IMR-90 (cell line): ENCODE results near the gene GOLGA3. TPM values are rescaled to one million over a fixed set of nuclear protein-coding genes. Genes with fewer than 3 reads are reported as not detected.

Source experiments
- ATAC-seq: fragments of 200-7000 bp; cut with Tn5 transposase; 2 replicates; pipeline ENCODE4 v1.9.1; 2020; ENCODE audit warnings: low read depth, mild to moderate bottlenecking, moderate library complexity
- BruUV-seq: library from RNA; stranded (reverse); fragments of 400-500 nt; replicated peaks from 2 replicates; lab custom pipeline; 2021; lab: Mats Ljungman, UMichigan
- CTCF ChIA-PET: fragments of 300-600 bp; formaldehyde crosslinking; extraction: SDS; loops from one replicate; lab custom pipeline; 2021; ENCODE audit warnings: antibody characterized with exemption; lab: Yijun Ruan, JAX
- POLR2A ChIA-PET: fragments of 300-600 bp; sonication (Branson Sonifier 250); formaldehyde crosslinking; loops from one replicate; lab custom pipeline; 2022; ENCODE audit warnings: antibody characterized with exemption; ENCODE audit not compliant: unreplicated experiment; lab: Charles Lee
- DNase-seq: peaks from one replicate; pipeline ENCODE4 v3.0.0; 2013
- H2AFZ ChIP-seq: replicated peaks from 2 replicates; pipeline ENCODE3; 2013; ENCODE audit warnings: low read length, mild to moderate bottlenecking; ENCODE audit not compliant: poor library complexity
- H2AK5ac ChIP-seq: 2 replicates; pipeline ENCODE4 v1.6.1; 2013; ENCODE audit warnings: low read depth, low read length, inconsistent platforms
- H2AK9ac ChIP-seq: replicated peaks from 2 replicates; pipeline ENCODE3; 2013; ENCODE audit warnings: mild to moderate bottlenecking, low read depth, low read length, moderate library complexity; ENCODE audit not compliant: poor library complexity
- H2BK120ac ChIP-seq: 2 replicates; pipeline ENCODE4 v1.6.1; 2013; ENCODE audit warnings: low read depth, low read length, inconsistent platforms
- H2BK15ac ChIP-seq: 3 replicates; pipeline ENCODE4 v1.6.1; 2013; ENCODE audit warnings: low read depth, low read length, inconsistent platforms
- H2BK20ac ChIP-seq: 2 replicates; pipeline ENCODE4 v1.6.1; 2013; ENCODE audit warnings: low read depth, mild to moderate bottlenecking, inconsistent platforms, low read length, moderate library complexity
- H2BK5ac ChIP-seq: 2 replicates; pipeline ENCODE4 v1.6.1; 2013; ENCODE audit warnings: mild to moderate bottlenecking, low read depth, low read length, inconsistent platforms; ENCODE audit not compliant: poor library complexity, severe bottlenecking
- H3K14ac ChIP-seq: replicated peaks from 2 replicates; pipeline ENCODE4 v1.6.1; 2013; ENCODE audit warnings: low read depth, low read length, inconsistent platforms
- H3K18ac ChIP-seq: 2 replicates; pipeline ENCODE4 v1.6.1; 2013; ENCODE audit warnings: low read depth, low read length, control low read depth
- H3K23ac ChIP-seq: 2 replicates; pipeline ENCODE4 v1.6.1; 2013; ENCODE audit warnings: low read depth, low read length, inconsistent platforms
- H3K27ac ChIP-seq: 2 replicates; pipeline ENCODE4 v1.5.1; 2013; ENCODE audit warnings: mild to moderate bottlenecking, control low read depth, low read length; ENCODE audit not compliant: insufficient read depth
- H3K27me3 ChIP-seq: 2 replicates; pipeline ENCODE4 v1.6.1; 2013; ENCODE audit warnings: low read length; ENCODE audit not compliant: control insufficient read depth, insufficient read depth
- H3K36me3 ChIP-seq: 2 replicates; pipeline ENCODE4 v1.6.1; 2013; ENCODE audit warnings: low read length, mixed read lengths; ENCODE audit not compliant: control insufficient read depth, insufficient read depth
- H3K4ac ChIP-seq: 2 replicates; pipeline ENCODE4 v1.6.1; 2013; ENCODE audit warnings: low read depth, low read length, inconsistent platforms
- H3K4me1 ChIP-seq: 2 replicates; pipeline ENCODE4 v1.6.1; 2013; ENCODE audit warnings: low read length, mixed read lengths; ENCODE audit not compliant: control insufficient read depth, insufficient read depth
- H3K4me2 ChIP-seq: 2 replicates; pipeline ENCODE4 v1.6.1; 2013; ENCODE audit warnings: low read depth, mild to moderate bottlenecking, control low read depth, low read length, moderate library complexity
- H3K4me3 ChIP-seq: 2 replicates; pipeline ENCODE4 v1.5.1; 2013; ENCODE audit warnings: low read depth, mild to moderate bottlenecking, control low read depth, low read length, moderate library complexity; ENCODE audit not compliant: insufficient read depth
- H3K56ac ChIP-seq: 2 replicates; pipeline ENCODE4 v1.6.1; 2013; ENCODE audit warnings: low read length, inconsistent platforms; ENCODE audit not compliant: insufficient read depth; ENCODE audit errors: extremely low read depth
- H3K79me1 ChIP-seq, 2 experiments: 2 replicates each; pipeline ENCODE4 v1.6.1; 2013; ENCODE audit warnings: low read length in 2 of 2, inconsistent platforms in 1 of 2, low read depth in 1 of 2
- H3K9ac ChIP-seq: 2 replicates; pipeline ENCODE4 v1.6.1; 2013; ENCODE audit warnings: low read depth, low read length, control low read depth
- H3K9me1 ChIP-seq: 2 replicates; pipeline ENCODE4 v1.6.1; 2013; ENCODE audit warnings: low read length, inconsistent platforms; ENCODE audit not compliant: insufficient read depth
- H3K9me3 ChIP-seq: 2 replicates; pipeline ENCODE4 v1.6.1; 2013; ENCODE audit warnings: low read length; ENCODE audit not compliant: control insufficient read depth, insufficient read depth
- H4K20me1 ChIP-seq: 2 replicates; pipeline ENCODE4 v1.6.1; 2013; ENCODE audit warnings: low read length, inconsistent platforms; ENCODE audit not compliant: insufficient read depth
- H4K5ac ChIP-seq: 2 replicates; pipeline ENCODE4 v1.6.1; 2013; ENCODE audit warnings: mild to moderate bottlenecking, low read depth, low read length, control low read depth
- H4K8ac ChIP-seq, 2 experiments: 2 replicates each; pipeline ENCODE4 v1.6.1; 2013; ENCODE audit warnings: low read depth in 2 of 2, low read length in 2 of 2, control low read depth in 1 of 2, inconsistent platforms in 1 of 2
- H4K91ac ChIP-seq: 2 replicates; pipeline ENCODE4 v1.6.1; 2013; ENCODE audit warnings: low read depth, low read length, inconsistent platforms; ENCODE audit not compliant: insufficient read depth
- BHLHE40 ChIP-seq: fragments of 150-350 bp; IDR thresholded peaks from 2 replicates; pipeline ENCODE4 v1.6.1; 2016; ENCODE audit warnings: mild to moderate bottlenecking, low read depth, low read length
- CEBPB ChIP-seq: IDR thresholded peaks from 2 replicates; pipeline ENCODE4 v1.6.1; 2012; ENCODE audit warnings: low read depth, low read length, improper control_type of control experiment
- CHD1 ChIP-seq: IDR thresholded peaks from 2 replicates; pipeline ENCODE4 v1.6.1; 2012; ENCODE audit warnings: low read depth, low read length, improper control_type of control experiment
- MAFK ChIP-seq: IDR thresholded peaks from 2 replicates; pipeline ENCODE4 v1.6.1; 2012; ENCODE audit warnings: low read depth, low read length, improper control_type of control experiment
- MXI1 ChIP-seq: IDR thresholded peaks from 2 replicates; pipeline ENCODE4 v1.6.1; 2012; ENCODE audit warnings: low read depth, mild to moderate bottlenecking, low read length, moderate library complexity, borderline replicate concordance
- RCOR1 ChIP-seq: IDR thresholded peaks from 2 replicates; pipeline ENCODE4 v1.6.1; 2012; ENCODE audit warnings: mild to moderate bottlenecking, low read length, improper control_type of control experiment; ENCODE audit not compliant: insufficient replicate concordance
- SMC3 ChIP-seq: fragments of 150-350 bp; IDR thresholded peaks from 2 replicates; pipeline ENCODE4 v1.6.1; 2016; ENCODE audit warnings: low read depth, mild to moderate bottlenecking, antibody characterized with exemption, low read length, moderate library complexity
- WGBS, 2 experiments: methylation state at CpG; one replicate each; pipeline versions ENCODE4 v1.1.5 to v1.1.7; 2013; ENCODE audit warnings: missing lambda C conversion rate in 2 of 2; ENCODE audit not compliant: insufficient read length in 1 of 2; ENCODE audit errors: extremely low coverage in 2 of 2; 5-methylcytosine and 5-hydroxymethylcytosine counted together
- dilution Hi-C: fragments of 300-500 bp; cut with HindIII; formaldehyde crosslinking; loops from one replicate; pipeline ENCODE4 v1.14.3; 2018; ENCODE audit warnings: low sequenced_read_pairs; ENCODE audit not compliant: unreplicated experiment
- in situ Hi-C: fragments of 300-500 bp; cut with MboI; formaldehyde crosslinking; loops from 3 replicates; pipeline ENCODE4 v1.14.3; 2019; ENCODE audit warnings: low sequenced_read_pairs, inconsistent platforms, mixed read lengths
- intact Hi-C: fragments of 100-400 bp; cut with micrococcal nuclease; formaldehyde crosslinking; loops from 2 replicates; pipeline ENCODE4 v1.10.0; 2022
- polyA plus RNA-seq, 3 experiments: library from polyadenylated mRNA; depleted of rRNA; stranded (reverse); fragments of >200 nt; gene quantifications; 2 replicates each; pipeline ENCODE4 v1.2.3, GENCODE V29; 2012; ENCODE audit warnings: low replicate concordance in 1 of 3
- total RNA-seq: library from RNA; depleted of rRNA; stranded (reverse); fragments of >200 nt; gene quantifications from 2 replicates; pipeline ENCODE4 v1.2.3, GENCODE V29; 2012

The GOLGA3 gene
- total and polyA plus RNA-seq, 2 of the 4 experiments (the other 2 are of a cell fraction): 39.6 to 99.8 TPM

- dilution Hi-C loops (no loop called here), intact Hi-C loops (no loop called here), in situ Hi-C loops (no loop called here)
- H3K4me2 ChIP-seq: no peak overlapping the region
- no peak overlapping the region for H3K4ac ChIP-seq
- H2BK20ac ChIP-seq: no peak overlapping the region
- no peak for DNase-seq
- no peak overlapping the region for H3K27ac ChIP-seq
- BruUV-seq: no TSS peak
- TF ChIP-seq CHD1: no peak
- no peak for TF ChIP-seq CEBPB
- TF ChIP-seq BHLHE40: no peak
- no peak for TF ChIP-seq MXI1
- no peak for TF ChIP-seq RCOR1
- TF ChIP-seq MAFK: no peak
- TF ChIP-seq SMC3: no peak
- no peak overlapping the region for H3K18ac ChIP-seq
- H2AK5ac ChIP-seq: no peak overlapping the region
- H3K4me3 ChIP-seq: no peak overlapping the region
- no peak overlapping the region for H4K8ac ChIP-seq
- no peak overlapping the region for H3K14ac ChIP-seq
- H3K23ac ChIP-seq: no peak overlapping the region
- no peaks in the 10 kb centered on the region for H3K9me3 ChIP-seq
- no peak overlapping the region for H2BK5ac ChIP-seq
- no peak overlapping the region for H3K56ac ChIP-seq
- no peak overlapping the region for H3K9ac ChIP-seq
- peaks cover 24 to 28% of the 10 kb centered on the region in 2 experiments for H3K79me1 ChIP-seq
- H2BK120ac ChIP-seq: no peak overlapping the region
- no peak overlapping the region for H2BK15ac ChIP-seq
- POLR2A ChIA-PET: no interaction called here
- H3K9me1 ChIP-seq: no peaks in the 10 kb centered on the region
- no peaks in the 10 kb centered on the region for H3K27me3 ChIP-seq
- WGBS, 2 experiments: 88% methylated on average over 5 of the region's 24 CpGs; no CpG with 5 or more reads in 1 of the 2 experiments
- CTCF ChIA-PET: no interaction called here
- H4K20me1 ChIP-seq: peaks cover 15% of the 10 kb centered on the region
- H2AFZ ChIP-seq: no peak overlapping the region
- no peak overlapping the region for H4K5ac ChIP-seq
- no peaks in the 10 kb centered on the region for H3K4me1 ChIP-seq
- peaks cover 73% of the 10 kb centered on the region for H3K36me3 ChIP-seq
- no peak overlapping the region for H2AK9ac ChIP-seq
- ATAC-seq: no peak; the same call in 1 of the 2 replicates
- no peak overlapping the region for H4K91ac ChIP-seq
Measured at GRCh38 chr12:132729541-132730320, 98.9 kb downstream of the GOLGA3 start.
